ENCODE results near the gene MAN1A2.

- TF ChIP-seq EZH2phosphoT487 (IDR thresholded peaks at IDR 0.05; ENCODE audit: insufficient read depth, low read depth) (no peak), EZH2 (IDR thresholded peaks at IDR 0.05; ENCODE audit: insufficient read depth, poor library complexity, severe bottlenecking) (no peak)
Observed at GRCh38 chr1:117495068-117495467, 127.8 kb downstream of the MAN1A2 start.
